Panc1 (cell line): ENCODE measurements around the gene MCRIP2. TPM values are rescaled to one million over a fixed set of nuclear protein-coding genes. Genes with fewer than 3 reads are reported as not detected.

ENCODE experiments used
- ATAC-seq: fragments of 200-7000 bp; cut with Tn5 transposase; 2 replicates; pipeline ENCODE4 v1.9.1; 2020; ENCODE audit warnings: mild to moderate bottlenecking, moderate library complexity
- BruUV-seq: library from RNA; stranded (reverse); fragments of 400-500 nt; replicated peaks from 2 replicates; lab custom pipeline; 2021; lab: Mats Ljungman, UMichigan
- CTCF ChIA-PET: fragments of 300-600 bp; sonication (Branson Sonifier 250); formaldehyde crosslinking; loops from one replicate; lab custom pipeline; 2022; ENCODE audit warnings: antibody characterized with exemption; lab: Charles Lee
- POLR2A ChIA-PET: fragments of 300-600 bp; sonication (Branson Sonifier 250); formaldehyde crosslinking; loops from one replicate; lab custom pipeline; 2022; ENCODE audit warnings: antibody characterized with exemption; lab: Charles Lee
- DNase-seq: peaks from one replicate; pipeline ENCODE4 v3.0.0-alpha.2; 2010; ENCODE audit warnings: low read depth, low spot score
- H3K27ac ChIP-seq: 2 replicates; pipeline ENCODE4 v1.5.1; 2011; ENCODE audit warnings: mild to moderate bottlenecking, low read length, inconsistent platforms
- H3K27me3 ChIP-seq: fragments of 200-500 bp; sonication (Bioruptor generic); 2 replicates; pipeline ENCODE4 v1.6.0; 2014; ENCODE audit warnings: low read length, inconsistent platforms; ENCODE audit not compliant: control insufficient read depth, insufficient read depth
- H3K36me3 ChIP-seq: fragments of 200-500 bp; sonication (Bioruptor generic); 2 replicates; pipeline ENCODE4 v1.5.1; 2014; ENCODE audit warnings: inconsistent platforms, mild to moderate bottlenecking, low read length, moderate library complexity; ENCODE audit not compliant: control insufficient read depth, insufficient read depth
- H3K4me1 ChIP-seq: 2 replicates; pipeline ENCODE4 v1.5.1; 2011; ENCODE audit warnings: inconsistent platforms, mild to moderate bottlenecking, low read length, moderate library complexity; ENCODE audit not compliant: control insufficient read depth, insufficient read depth
- H3K4me3 ChIP-seq, 2 experiments: 2 replicates each; pipeline ENCODE4 v1.5.1; 2011 to 2012; ENCODE audit warnings: low read depth in 2 of 2, low read length in 2 of 2, mild to moderate bottlenecking in 2 of 2, inconsistent platforms in 1 of 2, moderate library complexity in 1 of 2
- H3K9me3 ChIP-seq: fragments of 200-500 bp; sonication (Bioruptor generic); 2 replicates; pipeline ENCODE4 v1.5.1; 2014; ENCODE audit warnings: low read depth, mild to moderate bottlenecking, inconsistent platforms, low read length, moderate library complexity; ENCODE audit not compliant: control insufficient read depth, insufficient read depth
- POLR2AphosphoS5 ChIP-seq: IDR thresholded peaks from 2 replicates; pipeline ENCODE4 v1.6.1; 2012; ENCODE audit warnings: mild to moderate bottlenecking, low read depth, low read length, moderate library complexity
- SIN3A ChIP-seq: IDR thresholded peaks from 2 replicates; pipeline ENCODE4 v1.6.1; 2012; ENCODE audit warnings: low read depth, mild to moderate bottlenecking, low read length, moderate library complexity, borderline replicate concordance; ENCODE audit not compliant: insufficient read depth
- TCF7L2 ChIP-seq: IDR thresholded peaks from 2 replicates; pipeline ENCODE4 v1.6.1; 2011; ENCODE audit warnings: mild to moderate bottlenecking, low read depth, low read length, inconsistent platforms
- in situ Hi-C: cut with HindIII; loops from 2 replicates; pipeline ENCODE4 v1.10.0; 2016; ENCODE audit warnings: low sequenced_read_pairs, low pct_unique_long_range_greater_than_20kb
- intact Hi-C: fragments of 100-400 bp; cut with micrococcal nuclease; formaldehyde crosslinking; loops from one replicate; pipeline ENCODE4 v1.10.0; 2022; ENCODE audit not compliant: unreplicated experiment
- total RNA-seq: library from RNA; stranded (reverse); gene quantifications from one replicate; pipeline ENCODE4 v1.2.1, GENCODE V29; 2021; ENCODE audit not compliant: unreplicated experiment
- TF ChIP-seq, protein P1 (sequence below), 2 experiments: IDR thresholded peaks; 2 replicates each; pipeline ENCODE4 v1.6.1; 2011 to 2012; ENCODE audit warnings: low read depth in 2 of 2, control low read depth in 1 of 2, low read length in 1 of 2, mild to moderate bottlenecking in 1 of 2, moderate library complexity in 1 of 2; ENCODE audit not compliant: insufficient read depth in 1 of 2
- TF ChIP-seq, protein P2 (sequence below): fragments of 450-650 bp; IDR thresholded peaks from 2 replicates; pipeline ENCODE4 v1.5.1; 2017; ENCODE audit warnings: mild to moderate bottlenecking

The MCRIP2 gene
- total RNA-seq, 1 experiment from 2014 or later = 91.6 TPM

DNA sequence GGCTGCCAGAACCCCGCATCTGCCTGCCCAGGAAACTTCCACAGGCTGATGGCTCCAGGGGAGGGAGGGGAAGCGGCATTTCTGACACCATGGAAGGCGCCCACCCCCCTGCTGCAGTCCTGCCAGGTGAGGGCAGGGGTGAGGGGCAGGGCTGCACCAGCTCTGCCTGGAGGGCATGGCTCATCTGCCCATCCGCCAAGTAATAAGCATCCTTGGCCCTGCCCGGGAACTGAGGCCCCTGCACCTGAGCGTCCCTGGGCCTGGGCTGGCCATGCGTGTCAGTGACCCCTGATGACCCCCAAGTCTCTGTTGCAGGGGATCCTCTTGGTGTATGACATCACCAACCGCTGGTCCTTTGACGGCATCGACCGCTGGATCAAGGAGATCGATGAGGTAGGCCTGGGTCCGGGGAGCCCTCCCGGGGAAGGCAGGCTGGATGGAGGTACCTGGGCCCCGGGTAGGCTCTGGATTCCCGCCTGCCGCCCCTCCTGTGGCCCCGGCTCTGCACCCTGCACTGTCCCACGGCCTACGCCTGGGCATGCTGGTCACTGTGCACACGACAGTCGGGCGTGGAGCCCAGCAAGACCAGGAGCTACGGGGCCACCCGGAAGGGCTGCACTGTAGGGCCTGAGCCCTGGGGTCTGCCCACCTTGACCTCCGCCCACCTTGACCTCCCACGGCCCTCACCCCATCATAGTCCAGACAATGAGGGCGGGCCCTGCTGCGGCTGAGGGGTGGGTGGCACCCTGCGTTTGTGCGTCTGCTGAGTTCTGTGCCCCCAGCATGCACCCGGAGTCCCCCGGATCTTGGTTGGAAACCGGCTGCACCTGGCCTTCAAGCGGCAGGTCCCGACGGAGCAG lies 16.3 kb upstream of the MCRIP2 start:
- H3K4me3 ChIP-seq = no peak overlapping the region
- no peaks in the 10 kb centered on the region for H3K27me3 ChIP-seq
- no peaks in the 10 kb centered on the region for H3K9me3 ChIP-seq
- no peaks in the 10 kb centered on the region for H3K36me3 ChIP-seq
- DNase-seq = no peak
- in situ Hi-C loops = no loop called here
- H3K27ac ChIP-seq = no peak overlapping the region
- BruUV-seq = no TSS peak
- intact Hi-C loops = no loop called here
- ChIA-PET CTCF (no interaction called here), POLR2A (no interaction called here)
- H3K4me1 ChIP-seq = peaks cover 75% of the 10 kb centered on the region
- no peak for TF ChIP-seq SIN3A
- TF ChIP-seq, protein P1, sequence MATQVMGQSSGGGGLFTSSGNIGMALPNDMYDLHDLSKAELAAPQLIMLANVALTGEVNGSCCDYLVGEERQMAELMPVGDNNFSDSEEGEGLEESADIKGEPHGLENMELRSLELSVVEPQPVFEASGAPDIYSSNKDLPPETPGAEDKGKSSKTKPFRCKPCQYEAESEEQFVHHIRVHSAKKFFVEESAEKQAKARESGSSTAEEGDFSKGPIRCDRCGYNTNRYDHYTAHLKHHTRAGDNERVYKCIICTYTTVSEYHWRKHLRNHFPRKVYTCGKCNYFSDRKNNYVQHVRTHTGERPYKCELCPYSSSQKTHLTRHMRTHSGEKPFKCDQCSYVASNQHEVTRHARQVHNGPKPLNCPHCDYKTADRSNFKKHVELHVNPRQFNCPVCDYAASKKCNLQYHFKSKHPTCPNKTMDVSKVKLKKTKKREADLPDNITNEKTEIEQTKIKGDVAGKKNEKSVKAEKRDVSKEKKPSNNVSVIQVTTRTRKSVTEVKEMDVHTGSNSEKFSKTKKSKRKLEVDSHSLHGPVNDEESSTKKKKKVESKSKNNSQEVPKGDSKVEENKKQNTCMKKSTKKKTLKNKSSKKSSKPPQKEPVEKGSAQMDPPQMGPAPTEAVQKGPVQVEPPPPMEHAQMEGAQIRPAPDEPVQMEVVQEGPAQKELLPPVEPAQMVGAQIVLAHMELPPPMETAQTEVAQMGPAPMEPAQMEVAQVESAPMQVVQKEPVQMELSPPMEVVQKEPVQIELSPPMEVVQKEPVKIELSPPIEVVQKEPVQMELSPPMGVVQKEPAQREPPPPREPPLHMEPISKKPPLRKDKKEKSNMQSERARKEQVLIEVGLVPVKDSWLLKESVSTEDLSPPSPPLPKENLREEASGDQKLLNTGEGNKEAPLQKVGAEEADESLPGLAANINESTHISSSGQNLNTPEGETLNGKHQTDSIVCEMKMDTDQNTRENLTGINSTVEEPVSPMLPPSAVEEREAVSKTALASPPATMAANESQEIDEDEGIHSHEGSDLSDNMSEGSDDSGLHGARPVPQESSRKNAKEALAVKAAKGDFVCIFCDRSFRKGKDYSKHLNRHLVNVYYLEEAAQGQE (IDR thresholded peaks at IDR 0.05; ENCODE audit: insufficient read depth in 1 of 2, low read depth in 2 of 2, low read length in 1 of 2) = no peak
- TF ChIP-seq TCF7L2 = no peak
- no peak for TF ChIP-seq POLR2AphosphoS5
- no peak for ATAC-seq

DNA sequence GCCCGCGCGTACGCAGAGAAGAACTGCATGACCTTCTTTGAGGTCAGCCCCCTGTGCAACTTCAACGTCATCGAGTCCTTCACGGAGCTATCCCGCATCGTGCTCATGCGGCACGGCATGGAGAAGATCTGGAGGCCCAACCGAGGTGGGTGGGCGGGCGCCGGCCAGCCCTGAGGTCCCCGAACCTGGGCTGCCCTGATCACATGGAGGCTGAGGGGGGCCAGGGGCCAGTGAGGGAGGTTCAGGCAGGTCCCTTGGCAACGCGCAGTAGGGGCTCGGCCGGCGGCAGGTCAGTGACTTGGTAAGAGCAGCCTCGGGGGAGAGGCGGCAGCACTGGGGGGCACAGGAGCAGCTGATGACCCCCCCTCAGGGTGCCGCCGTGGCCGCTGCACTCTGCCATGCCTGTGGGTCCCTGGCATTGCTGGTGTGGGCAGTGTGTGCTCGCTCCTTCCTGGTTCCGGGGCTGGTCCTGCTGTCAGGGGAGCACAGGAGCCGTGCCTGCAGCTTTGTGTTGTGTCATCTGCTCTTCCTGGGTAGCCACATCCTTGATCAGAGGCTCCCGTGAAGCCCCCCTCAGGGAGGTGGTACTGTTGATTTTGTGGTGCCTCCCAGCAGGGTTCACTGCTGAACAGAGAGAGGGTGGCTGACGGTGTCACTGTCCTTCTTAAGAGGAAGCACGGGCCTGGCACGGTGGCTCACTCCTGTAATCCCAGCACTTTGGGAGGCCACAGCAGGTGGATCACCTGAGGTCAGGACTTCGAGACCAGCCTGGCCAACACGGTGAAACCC lies 15.5 kb upstream of the MCRIP2 start:
- Histone ChIP-seq H3K27me3 (no peaks in the 10 kb centered on the region), H3K4me1 (peaks cover 78% of the 10 kb centered on the region), H3K9me3 (no peaks in the 10 kb centered on the region), H3K4me3 (no peak overlapping the region; a peak in 1 of 4 replicates), H3K36me3 (no peaks in the 10 kb centered on the region), H3K27ac (no peak overlapping the region; the same call in 1 of the 2 replicates)
- ATAC-seq = no peak
- DNase-seq = no peak
- ChIA-PET CTCF (no interaction called here), POLR2A (no interaction called here)
- in situ Hi-C loops = no loop called here
- TF ChIP-seq, protein P2, sequence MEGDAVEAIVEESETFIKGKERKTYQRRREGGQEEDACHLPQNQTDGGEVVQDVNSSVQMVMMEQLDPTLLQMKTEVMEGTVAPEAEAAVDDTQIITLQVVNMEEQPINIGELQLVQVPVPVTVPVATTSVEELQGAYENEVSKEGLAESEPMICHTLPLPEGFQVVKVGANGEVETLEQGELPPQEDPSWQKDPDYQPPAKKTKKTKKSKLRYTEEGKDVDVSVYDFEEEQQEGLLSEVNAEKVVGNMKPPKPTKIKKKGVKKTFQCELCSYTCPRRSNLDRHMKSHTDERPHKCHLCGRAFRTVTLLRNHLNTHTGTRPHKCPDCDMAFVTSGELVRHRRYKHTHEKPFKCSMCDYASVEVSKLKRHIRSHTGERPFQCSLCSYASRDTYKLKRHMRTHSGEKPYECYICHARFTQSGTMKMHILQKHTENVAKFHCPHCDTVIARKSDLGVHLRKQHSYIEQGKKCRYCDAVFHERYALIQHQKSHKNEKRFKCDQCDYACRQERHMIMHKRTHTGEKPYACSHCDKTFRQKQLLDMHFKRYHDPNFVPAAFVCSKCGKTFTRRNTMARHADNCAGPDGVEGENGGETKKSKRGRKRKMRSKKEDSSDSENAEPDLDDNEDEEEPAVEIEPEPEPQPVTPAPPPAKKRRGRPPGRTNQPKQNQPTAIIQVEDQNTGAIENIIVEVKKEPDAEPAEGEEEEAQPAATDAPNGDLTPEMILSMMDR = no peak
- TF ChIP-seq, protein P1 (IDR thresholded peaks at IDR 0.05; ENCODE audit: insufficient read depth in 1 of 2, low read depth in 2 of 2, low read length in 1 of 2) = no peak
- TF ChIP-seq TCF7L2 (no peak), SIN3A (no peak), POLR2AphosphoS5 (no peak)
- intact Hi-C loops = no loop called here
- no TSS peak for BruUV-seq
